HepG2 (cell line): ENCODE results near the gene CNTNAP1. TPM values are rescaled to one million over a fixed set of nuclear protein-coding genes. Genes with fewer than 3 reads are reported as not detected.

Source experiments
- ATAC-seq: fragments of 200-7000 bp; cut with Tn5 transposase; 3 replicates; pipeline ENCODE4 v1.9.1; 2020; ENCODE audit warnings: mild to moderate bottlenecking, moderate library complexity
- BruUV-seq: library from RNA; stranded (reverse); fragments of 400-500 nt; replicated peaks from 2 replicates; lab custom pipeline; 2021; lab: Mats Ljungman, UMichigan
- CTCF ChIA-PET: fragments of 300-600 bp; formaldehyde crosslinking; extraction: SDS; loops from one replicate; lab custom pipeline; 2021; ENCODE audit warnings: low total read pairs, inconsistent platforms, low intra/inter-chr PET ratio; lab: Yijun Ruan, JAX
- POLR2A ChIA-PET: fragments of 350-600 bp; sonication (Branson Sonifier 250); formaldehyde crosslinking; loops from one replicate; lab custom pipeline; 2020; ENCODE audit warnings: antibody characterized with exemption, inconsistent platforms; lab: Yijun Ruan, JAX
- DNase-seq: peaks from one replicate; pipeline ENCODE4 v3.0.0-alpha.2; 2015; ENCODE audit warnings: low spot score
- FAIRE-seq: peaks from 3 replicates; lab custom pipeline; 2011; peaks lifted over from hg19 to GRCh38; lab: Jason Lieb, UNC
- H2AFZ ChIP-seq: one replicate; pipeline ENCODE4 v1.6.1; 2011; ENCODE audit warnings: low read length, inconsistent platforms
- H3K27ac ChIP-seq: fragments of 300-600 bp; 3 replicates; pipeline ENCODE4 v1.8.0; 2011; ENCODE audit warnings: mixed run types, mild to moderate bottlenecking, mixed read lengths, low read length, inconsistent platforms; ENCODE audit not compliant: insufficient read depth; ENCODE audit errors: extremely low read length
- H3K27me3 ChIP-seq, 2 experiments: fragments of 200-600 bp in 1 of 2; 2 replicates in 1 of 2; 3 replicates in 1 of 2; pipeline versions ENCODE4 v1.6.0 to v1.8.0; 2011; ENCODE audit warnings: low read length in 2 of 2, mild to moderate bottlenecking in 2 of 2, moderate library complexity in 2 of 2, inconsistent platforms in 1 of 2; ENCODE audit not compliant: insufficient read depth in 2 of 2, control insufficient read depth in 1 of 2
- H3K36me3 ChIP-seq, 2 experiments: fragments of 200-600 bp in 1 of 2; replicated peaks in 1 of 2; 2 replicates in 1 of 2; 3 replicates in 1 of 2; pipeline versions ENCODE4 v1.5.1 to v1.8.0; 2011; ENCODE audit warnings: low read length in 2 of 2, inconsistent platforms in 1 of 2; ENCODE audit not compliant: insufficient read depth in 2 of 2, control insufficient read depth in 1 of 2
- H3K4me1 ChIP-seq: 2 replicates; pipeline ENCODE4 v1.5.1; 2012; ENCODE audit warnings: low read length, inconsistent platforms; ENCODE audit not compliant: insufficient read depth
- H3K4me2 ChIP-seq: 2 replicates; pipeline ENCODE4 v1.6.0; 2011; ENCODE audit warnings: low read depth, low read length, inconsistent platforms
- H3K4me3 ChIP-seq, 3 experiments: fragments of 200-600 bp in 1 of 3; sonication (generic), shearing (Covaris generic) in 1 of 3; replicated peaks in 1 of 3; 2 replicates each; pipeline ENCODE4 v1.5.1; 2011 to 2016; ENCODE audit warnings: low read length in 3 of 3, inconsistent platforms in 2 of 3, low read depth in 2 of 3, mild to moderate bottlenecking in 2 of 3, control low read depth in 1 of 3, mixed read lengths in 1 of 3; ENCODE audit not compliant: insufficient read depth in 1 of 3
- H3K79me2 ChIP-seq: one replicate; pipeline ENCODE4 v1.6.1; 2011; ENCODE audit warnings: low read length, inconsistent platforms; ENCODE audit not compliant: insufficient read depth
- H3K9ac ChIP-seq: 2 replicates; pipeline ENCODE4 v1.6.0; 2011; ENCODE audit warnings: mild to moderate bottlenecking, low read depth, low read length, inconsistent platforms; ENCODE audit not compliant: insufficient read depth
- H3K9me3 ChIP-seq: 2 replicates; pipeline ENCODE4 v1.5.1; 2012; ENCODE audit warnings: mild to moderate bottlenecking, low read length
- H4K20me1 ChIP-seq: 2 replicates; pipeline ENCODE4 v1.6.0; 2011; ENCODE audit warnings: inconsistent platforms, mild to moderate bottlenecking, low read length, moderate library complexity; ENCODE audit not compliant: insufficient read depth
- ATF7 ChIP-seq, 2 experiments: fragments of 450-650 bp in 1 of 2; sonication (generic) in 1 of 2; formaldehyde crosslinking in 1 of 2; IDR thresholded peaks; 2 replicates each; pipeline versions ENCODE4 v1.4.0 to v1.6.1; 2016 to 2020; ENCODE audit warnings: antibody characterized with exemption in 1 of 2, mild to moderate bottlenecking in 1 of 2, missing genetic modification reagents in 1 of 2
- ETV6 ChIP-seq: sonication (generic); formaldehyde crosslinking; conservative IDR thresholded peaks from 2 replicates; pipeline ENCODE4 v1.4.0; 2020; ENCODE audit warnings: missing genetic modification reagents
- HNRNPLL ChIP-seq: fragments of 200-400 bp; formaldehyde crosslinking; IDR thresholded peaks from 2 replicates; pipeline ENCODE4 v1.6.1; 2017; ENCODE audit warnings: mild to moderate bottlenecking, low read depth, low read length; ENCODE audit not compliant: poor library complexity, severe bottlenecking
- HOXA3 ChIP-seq: sonication (generic); formaldehyde crosslinking; IDR thresholded peaks from 2 replicates; pipeline ENCODE4 v1.5.0; 2020; ENCODE audit warnings: missing genetic modification reagents
- NR2F2 ChIP-seq: IDR thresholded peaks from 2 replicates; pipeline ENCODE4 v1.6.1; 2012; ENCODE audit warnings: low read depth, inconsistent platforms, borderline replicate concordance
- ZBTB21 ChIP-seq: sonication (generic); formaldehyde crosslinking; IDR thresholded peaks from 2 replicates; pipeline ENCODE4 v1.4.0; 2020; ENCODE audit warnings: missing genetic modification reagents
- ZFX ChIP-seq: sonication (generic); formaldehyde crosslinking; IDR thresholded peaks from 2 replicates; pipeline ENCODE4 v1.4.0; 2020; ENCODE audit warnings: mild to moderate bottlenecking, low read depth, missing genetic modification reagents, moderate library complexity
- ZNF468 ChIP-seq: sonication (generic); formaldehyde crosslinking; IDR thresholded peaks from 2 replicates; pipeline ENCODE4 v1.8.0; 2022; ENCODE audit warnings: mild to moderate bottlenecking, moderate library complexity, missing genetic modification reagents
- ZNF704 ChIP-seq: sonication (generic); formaldehyde crosslinking; IDR thresholded peaks from 2 replicates; pipeline ENCODE4 v1.8.1; 2023; ENCODE audit warnings: mild to moderate bottlenecking, inconsistent platforms, moderate library complexity, missing genetic modification reagents, borderline replicate concordance
- ZNF770 ChIP-seq: sonication (generic); formaldehyde crosslinking; IDR thresholded peaks from 2 replicates; pipeline ENCODE4 v1.5.0; 2020; ENCODE audit warnings: mild to moderate bottlenecking, missing genetic modification reagents
- WGBS: methylation state at CpG from one replicate; pipeline ENCODE4 v1.1.6; 2017; ENCODE audit warnings: low lambda C conversion rate; 5-methylcytosine and 5-hydroxymethylcytosine counted together
- in situ Hi-C: cut with HindIII; loops from 2 replicates; pipeline ENCODE4 v1.10.0; 2017; ENCODE audit warnings: low pct_unique_long_range_greater_than_20kb; ENCODE audit not compliant: extremely low pct_ligation_motif_present
- intact Hi-C: fragments of 100-400 bp; cut with micrococcal nuclease; formaldehyde crosslinking; loops from one replicate; pipeline ENCODE4 v1.10.0; 2022; ENCODE audit not compliant: unreplicated experiment
- polyA plus RNA-seq, 8 experiments: library from polyadenylated mRNA; depleted of rRNA in 3 of 8; stranded (reverse) in 7 of 8; unstranded in 1 of 8; fragments of >200 nt; fragmentation: Illumina TruSeq in 4 of 8; extraction: Trizol in 4 of 8; gene quantifications; 2 replicates each; pipeline versions ENCODE4 v1.2.1 to v1.2.3, GENCODE V29; 2011 to 2016; ENCODE audit warnings: low read depth in 4 of 8, missing spikeins in 1 of 8, mixed read lengths in 1 of 8; ENCODE audit not compliant: insufficient read depth in 1 of 8
- total RNA-seq, 5 experiments: library from RNA; depleted of rRNA; stranded (reverse); fragments of >200 nt; fragmentation: Illumina TruSeq; extraction: Trizol; gene quantifications; 2 replicates each; pipeline ENCODE4 v1.2.3, GENCODE V29; 2016; ENCODE audit warnings: low read depth in 1 of 5

CNTNAP1 gene
- total and polyA plus RNA-seq, 2 of the 13 experiments (the other 11 are each of a cell fraction or from before 2014, with no cell fraction given), result 4.5 to 7.7 TPM

- TF ChIP-seq HNRNPLL (no peak), ZNF468 (CRISPR knock-in tag) (no peak), ZFX (CRISPR knock-in tag) (no peak)
- TF ChIP-seq, all 625 proteins: peak for 0
Observed at GRCh38 chr17:42692489-42692888, 10.2 kb downstream of the CNTNAP1 start (continued).

DNA sequence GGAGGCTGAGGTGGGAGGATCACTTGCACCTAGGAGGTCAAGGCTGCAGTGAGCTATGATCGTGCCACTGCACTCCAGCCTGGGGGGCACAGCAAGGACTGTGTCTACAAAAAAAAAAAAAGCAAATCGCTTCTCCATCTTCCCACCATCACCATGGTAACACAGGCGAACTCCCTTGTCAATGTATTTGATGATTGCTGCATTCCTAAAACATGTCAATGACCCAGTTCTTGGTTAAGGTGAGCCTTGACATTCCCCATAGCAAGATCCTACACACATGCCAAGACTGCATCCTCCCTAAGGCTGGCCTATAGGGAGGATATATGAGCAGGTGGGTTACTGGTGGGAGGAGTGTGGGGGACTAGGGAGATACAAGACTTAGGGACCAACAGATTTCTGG lies 12.2 kb downstream of the CNTNAP1 start:
- in situ Hi-C loops (no loop called here), intact Hi-C loops (no loop called here)
- Histone ChIP-seq H3K27ac (no peak overlapping the region), H3K4me3 (no peak overlapping the region), H3K4me2 (no peak overlapping the region), H3K27me3 (no peaks in the 10 kb centered on the region), H3K9me3 (no peaks in the 10 kb centered on the region), H3K79me2 (no peaks in the 10 kb centered on the region), H4K20me1 (no peaks in the 10 kb centered on the region), H3K4me1 (no peaks in the 10 kb centered on the region), H3K36me3 (peaks cover 3 to 5% of the 10 kb centered on the region in 2 experiments; a peak in 4 of 5 replicates), H3K9ac (no peak overlapping the region), H2AFZ (no peak overlapping the region)
- DNase-seq, result no peak
- no peak for ATAC-seq
- POLR2A ChIA-PET, result no interaction called here
- BruUV-seq, result no TSS peak
- FAIRE-seq, result no peak
- 91% methylated on average over 3 of the region's 3 CpGs for WGBS
- CTCF ChIA-PET, result no interaction called here
- no peak for TF ChIP-seq HOXA3 (CRISPR knock-in tag)

GRCh38 chr17:42695500-42695899 lies 13.2 kb downstream of the CNTNAP1 start:
- 98% methylated on average over 20 of the region's 20 CpGs for WGBS
- Histone ChIP-seq H3K4me2 (no peak overlapping the region), H2AFZ (no peak overlapping the region), H3K27me3 (no peaks in the 10 kb centered on the region), H3K79me2 (no peaks in the 10 kb centered on the region), H3K4me3 (no peak overlapping the region), H3K27ac (no peak overlapping the region), H3K9ac (no peak overlapping the region), H3K4me1 (no peaks in the 10 kb centered on the region), H4K20me1 (no peaks in the 10 kb centered on the region), H3K9me3 (no peaks in the 10 kb centered on the region), H3K36me3 (peaks cover 3 to 5% of the 10 kb centered on the region in 2 experiments; a peak in 4 of 5 replicates)
- in situ Hi-C loops, result no loop called here
- no peak for ATAC-seq
- no peak for FAIRE-seq
- POLR2A ChIA-PET, result no interaction called here
- CTCF ChIA-PET, result no interaction called here
- BruUV-seq, result no TSS peak
- intact Hi-C loops, result no loop called here
- DNase-seq, result no peak
- no peak for TF ChIP-seq ZNF704 (CRISPR knock-in tag)
- TF ChIP-seq ZBTB21 (CRISPR knock-in tag), result no peak
- no peak for TF ChIP-seq NR2F2
- TF ChIP-seq ETV6, result no peak
- no peak for TF ChIP-seq ZNF770
- no peak for TF ChIP-seq ATF7 (IDR thresholded peaks at IDR 0.05)
- TF ChIP-seq ATF7 (CRISPR knock-in tag; IDR thresholded peaks at IDR 0.05), result no peak
